Measurements from ENCODE around the gene TAF1. TPM values are rescaled to one million over a fixed set of nuclear protein-coding genes. Genes with fewer than 3 reads are reported as not detected.

Gene TAF1
- total and polyA plus RNA-seq, 9 of the 15 experiments (the other 6 are each of a cell fraction or from before 2014, with no cell fraction given) = 6.4 to 45.1 (median 38.1) TPM

- no peak for TF ChIP-seq SRSF1 (IDR thresholded peaks at IDR 0.05; ENCODE audit: low read depth, low read length)
- TF ChIP-seq POLR2AphosphoS5 (IDR thresholded peaks at IDR 0.05; ENCODE audit: control insufficient read depth, insufficient read depth, low read depth, low read length) = no peak
- TF ChIP-seq LEF1 (IDR thresholded peaks at IDR 0.05) = no peak
- no peak for TF ChIP-seq TBP (optimal IDR thresholded peaks at IDR 0.05; ENCODE audit: low read depth, low read length)
- no peak for TF ChIP-seq HDAC6 (IDR thresholded peaks at IDR 0.05; ENCODE audit: low read depth, low read length)
- no peak for TF ChIP-seq TBL1XR1 (IDR thresholded peaks at IDR 0.05; ENCODE audit: low read length in 2 of 2)
Measured at GRCh38 chrX:71364221-71364620, 1.9 kb upstream of the TAF1 start (continued).

- H3K4me2 ChIP-seq (ENCODE audit: insufficient read depth, low read length) = peak overlapping the region; percentile 76
- ChIA-PET POLR2A (interaction anchor here (0.6 to 1.8 kb wide), 10 partner anchors 8 to 531 kb away, joined by 3 to 6 read pairs (median 4); partner anchors contain the start of genes NONO and OGT), CTCF (ENCODE audit: low intra/inter-chr PET ratio) (no interaction called here)
- H3K27ac ChIP-seq (ENCODE audit: extremely low read depth, low read depth, low read length) = peak overlapping the region; percentile 99
- no peaks in the 10 kb centered on the region for H3K27me3 ChIP-seq (ENCODE audit: control insufficient read depth in 2 of 2, insufficient read depth in 2 of 2, low read length in 2 of 2)
- peak overlapping the region; percentile 89 to 92 for H3K9ac ChIP-seq (ENCODE audit: insufficient read depth in 1 of 2, low read depth in 2 of 2, low read length in 2 of 2)
- H3K9me1 ChIP-seq (ENCODE audit: control insufficient read depth, insufficient read depth, low read length) = no peaks in the 10 kb centered on the region
- TSS peak; percentile 97 for BruUV-seq (replicated peaks)
- peak overlapping the region; percentile 12; the same call in 1 of the 2 replicates for H2AFZ ChIP-seq (ENCODE audit: low read depth, low read length)
- intact Hi-C loops (cut with micrococcal nuclease) (loop anchor here (5.0 to 10.0 kb wide), 2 partner anchors 83 to 371 kb away; partner anchors contain the start of gene NONO), in situ Hi-C loops (cut with MboI) (loop anchor here (10.0 kb wide), 1 partner anchor 371 kb away; no protein-coding TSS in a partner anchor)
- 1% methylated on average over 15 of the region's 16 CpGs for WGBS (ENCODE audit: insufficient coverage, low coverage, missing lambda C conversion rate)
- H3K4me3 ChIP-seq = peak overlapping the region; percentile 50
- H3K4me1 ChIP-seq (replicated peaks in 1 of 2; ENCODE audit: control insufficient read depth in 2 of 2, insufficient read depth in 2 of 2, low read length in 2 of 2) = peaks cover 9 to 12% of the 10 kb centered on the region in 2 experiments; a peak in 4 of 5 replicates
- FAIRE-seq (no peak), ATAC-seq (no peak; the same call in none of the 3 replicates), DNase-seq (ENCODE audit: extremely low read depth in 1 of 4, low spot score in 3 of 4) (no peak)
- H4K20me1 ChIP-seq (replicated peaks; ENCODE audit: control insufficient read depth, insufficient read depth, low read length) = 0 out of 2 replicates have a peak, but pooled peaks cover 5% of the 10 kb centered on the region
- no peaks in the 10 kb centered on the region for H3K9me3 ChIP-seq (replicated peaks; ENCODE audit: control insufficient read depth, insufficient read depth, low read depth, low read length)
- H3K36me3 ChIP-seq (ENCODE audit: control insufficient read depth, insufficient read depth, low read length) = peaks cover 24% of the 10 kb centered on the region; the same call in 2 of the 3 replicates
- H3K79me2 ChIP-seq (ENCODE audit: control insufficient read depth, insufficient read depth, low read length) = peaks cover 36% of the 10 kb centered on the region
- peak; percentile 90; the same call in 1 of the 2 replicates for TF ChIP-seq POLR2AphosphoS5 (IDR thresholded peaks at IDR 0.05; ENCODE audit: control insufficient read depth, insufficient read depth, low read depth, low read length)
- no peak for TF ChIP-seq CREB5 (CRISPR knock-in tag; IDR thresholded peaks at IDR 0.05)
- no peak for TF ChIP-seq ZNF518B (CRISPR knock-in tag; IDR thresholded peaks at IDR 0.05)
- TF ChIP-seq SMARCB1 (IDR thresholded peaks at IDR 0.05; ENCODE audit: insufficient read length, low read depth) = no peak
- no peak for TF ChIP-seq GTF3C2 (IDR thresholded peaks at IDR 0.05; ENCODE audit: borderline replicate concordance, extremely low read depth, insufficient read length)
- peak; percentile 29 for TF ChIP-seq KDM5B (IDR thresholded peaks at IDR 0.05; ENCODE audit: insufficient replicate concordance, low read depth, low read length)
Measured at GRCh38 chrX:71365356-71365874, 742 bp upstream of the TAF1 start.

Data from K562 (cell line).